CD4-positive, CD25-positive, alpha-beta regulatory T cell (primary cell): ENCODE measurements around the gene DPYD. TPM values are rescaled to one million over a fixed set of nuclear protein-coding genes. Genes with fewer than 3 reads are reported as not detected.

ENCODE experiments used
- ATAC-seq, 2 donors: fragments of 150-1000 bp; cut with Tn5 transposase; one replicate each; pipeline ENCODE4 v1.10.0; 2021; ENCODE audit warnings: low read depth in 2 of 2, moderate number of reproducible peaks in 2 of 2, moderate library complexity in 1 of 2
- DNase-seq, 3 donors: peaks; one replicate each; pipeline versions ENCODE4 v3.0.0 to v3.0.0-alpha.2; 2012 to 2022; ENCODE audit warnings: mixed read lengths in 1 of 3
- H3K27ac ChIP-seq: one replicate; pipeline ENCODE4 v1.7.0; 2013; ENCODE audit warnings: mild to moderate bottlenecking, low read length; ENCODE audit not compliant: insufficient read depth, poor library complexity, severe bottlenecking
- H3K27me3 ChIP-seq: one replicate; pipeline ENCODE4 v1.7.0; 2013; ENCODE audit warnings: low read length; ENCODE audit not compliant: control insufficient read depth, insufficient read depth
- H3K36me3 ChIP-seq: one replicate; pipeline ENCODE4 v1.7.0; 2013; ENCODE audit warnings: mild to moderate bottlenecking, low read length, moderate library complexity; ENCODE audit not compliant: control insufficient read depth, insufficient read depth
- H3K4me1 ChIP-seq: 2 replicates; pipeline ENCODE4 v1.7.0; 2013; ENCODE audit warnings: mild to moderate bottlenecking, low read length; ENCODE audit not compliant: insufficient read depth, control insufficient read depth, poor library complexity, severe bottlenecking
- H3K4me3 ChIP-seq: one replicate; pipeline ENCODE4 v1.7.0; 2013; ENCODE audit warnings: low read depth, mild to moderate bottlenecking, low read length, moderate library complexity
- H3K9me3 ChIP-seq, 2 experiments: 1 replicate in 1 of 2; 2 replicates in 1 of 2; pipeline ENCODE4 v1.7.0; 2013; ENCODE audit warnings: low read length in 2 of 2, mild to moderate bottlenecking in 1 of 2, moderate library complexity in 1 of 2; ENCODE audit not compliant: control insufficient read depth in 2 of 2
- H3K27ac Mint-ChIP-seq, 3 donors: one replicate each; pipeline ENCODE4 v1.8.0; 2020 to 2022; ENCODE audit warnings: mild to moderate bottlenecking in 3 of 3, mixed read lengths in 3 of 3, moderate library complexity in 2 of 3
- H3K27me3 Mint-ChIP-seq: one replicate; pipeline ENCODE4 v1.8.0; 2022; ENCODE audit warnings: mild to moderate bottlenecking, mixed read lengths
- H3K36me3 Mint-ChIP-seq: one replicate; pipeline ENCODE4 v1.8.0; 2020; ENCODE audit warnings: mixed read lengths
- H3K4me1 Mint-ChIP-seq, 4 donors: one replicate each; pipeline ENCODE4 v1.8.0; 2020 to 2022; ENCODE audit warnings: mixed read lengths in 4 of 4, mild to moderate bottlenecking in 1 of 4
- H3K4me3 Mint-ChIP-seq, 4 donors: one replicate each; pipeline ENCODE4 v1.8.0; 2020 to 2022; ENCODE audit warnings: mild to moderate bottlenecking in 4 of 4, mixed read lengths in 4 of 4, moderate library complexity in 3 of 4
- H3K9me3 Mint-ChIP-seq, 7 donors: one replicate each; pipeline ENCODE4 v1.8.0; 2020 to 2022; ENCODE audit warnings: mixed read lengths in 7 of 7, mild to moderate bottlenecking in 3 of 7, moderate library complexity in 2 of 7
- polyA plus RNA-seq, 4 donors: library from polyadenylated mRNA; unstranded; fragments of 300-500 nt; fragmentation: Illumina TruSeq; gene quantifications; one replicate each; pipeline ENCODE4 v1.2.3, GENCODE V29; 2021
- total RNA-seq: library from RNA; stranded (reverse); gene quantifications from one replicate; pipeline ENCODE4 v1.2.3, GENCODE V29; 2022

The DPYD gene
- total and polyA plus RNA-seq, 5 donors from 2014 or later = 47.6 to 87.3 (median 55.2) TPM

GRCh38 chr1:97270508-97271307, 650.1 kb downstream of the DPYD start:
- Mint-ChIP-seq H3K27me3 (no peaks in the 10 kb centered on the region), H3K9me3 (peaks cover 0 to 5% (median 2%) of the 10 kb centered on the region in 7 donors), H3K4me1 (peaks cover 0 to 11% (median 0%) of the 10 kb centered on the region in 4 donors), H3K27ac (no peak overlapping the region), H3K4me3 (no peak overlapping the region), H3K36me3 (peaks cover 36% of the 10 kb centered on the region)
- Histone ChIP-seq H3K9me3 (no peaks in the 10 kb centered on the region), H3K4me1 (no peaks in the 10 kb centered on the region), H3K27me3 (no peaks in the 10 kb centered on the region), H3K4me3 (no peak overlapping the region), H3K27ac (no peak overlapping the region), H3K36me3 (no peaks in the 10 kb centered on the region)
- DNase-seq = no peak
- no peak for ATAC-seq

- H3K27me3 Mint-ChIP-seq = no peaks in the 10 kb centered on the region
Measured at GRCh38 chr1:97265630-97266029, 655.2 kb downstream of the DPYD start.

GRCh38 chr1:97262842-97263241, 658.0 kb downstream of the DPYD start:
- DNase-seq (no peak), ATAC-seq (no peak)
- H3K9me3 ChIP-seq = no peaks in the 10 kb centered on the region
- peaks cover 0 to 4% (median 0%) of the 10 kb centered on the region in 7 donors for H3K9me3 Mint-ChIP-seq
- H3K36me3 Mint-ChIP-seq = peaks cover 11% of the 10 kb centered on the region
- H3K4me3 ChIP-seq = no peak overlapping the region
- no peaks in the 10 kb centered on the region for H3K27me3 Mint-ChIP-seq
- no peak overlapping the region for H3K4me3 Mint-ChIP-seq
- H3K36me3 ChIP-seq = no peaks in the 10 kb centered on the region
- no peak overlapping the region for H3K27ac Mint-ChIP-seq
- H3K27me3 ChIP-seq = no peaks in the 10 kb centered on the region
- H3K27ac ChIP-seq = no peak overlapping the region
- peaks cover 0 to 8% (median 2%) of the 10 kb centered on the region in 4 donors for H3K4me1 Mint-ChIP-seq
- no peaks in the 10 kb centered on the region for H3K4me1 ChIP-seq

More at GRCh38 chr1:97265630-97266029, 655.2 kb downstream of the DPYD start:
- Mint-ChIP-seq H3K4me3 (no peak overlapping the region), H3K4me1 (peaks cover 0 to 5% (median 0%) of the 10 kb centered on the region in 4 donors), H3K27ac (no peak overlapping the region), H3K36me3 (peaks cover 22% of the 10 kb centered on the region), H3K9me3 (peaks cover 0 to 4% (median 0%) of the 10 kb centered on the region in 7 donors)
- no peaks in the 10 kb centered on the region for H3K36me3 ChIP-seq
- H3K9me3 ChIP-seq = no peaks in the 10 kb centered on the region
- no peak for DNase-seq
- no peak overlapping the region for H3K4me3 ChIP-seq
- no peaks in the 10 kb centered on the region for H3K4me1 ChIP-seq
- no peaks in the 10 kb centered on the region for H3K27me3 ChIP-seq
- H3K27ac ChIP-seq = no peak overlapping the region
- no peak for ATAC-seq

- Mint-ChIP-seq H3K4me3 (no peak overlapping the region), H3K27ac (no peak overlapping the region), H3K27me3 (no peaks in the 10 kb centered on the region), H3K36me3 (peaks cover 9% of the 10 kb centered on the region), H3K9me3 (peaks cover 0 to 2% (median 0%) of the 10 kb centered on the region in 7 donors), H3K4me1 (peaks cover 0 to 7% (median 3%) of the 10 kb centered on the region in 4 donors)
- ATAC-seq = no peak
- Histone ChIP-seq H3K4me3 (no peak overlapping the region), H3K27me3 (no peaks in the 10 kb centered on the region), H3K9me3 (no peaks in the 10 kb centered on the region), H3K36me3 (no peaks in the 10 kb centered on the region), H3K4me1 (no peaks in the 10 kb centered on the region), H3K27ac (no peak overlapping the region)
- DNase-seq = no peak
Measured at GRCh38 chr1:97258597-97258996, 662.2 kb downstream of the DPYD start.

- H3K4me3 ChIP-seq = no peak overlapping the region
- Mint-ChIP-seq H3K4me1 (peaks cover 0 to 4% (median 2%) of the 10 kb centered on the region in 4 donors), H3K27me3 (no peaks in the 10 kb centered on the region), H3K4me3 (peak overlapping the region in 1 of 4 donors; percentile 5), H3K9me3 (no peaks in the 10 kb centered on the region), H3K27ac (no peak overlapping the region), H3K36me3 (peaks cover 20% of the 10 kb centered on the region)
- ATAC-seq (no peak), DNase-seq (no peak)
- H3K9me3 ChIP-seq = no peaks in the 10 kb centered on the region
- no peaks in the 10 kb centered on the region for H3K4me1 ChIP-seq
- no peaks in the 10 kb centered on the region for H3K36me3 ChIP-seq
- H3K27ac ChIP-seq = no peak overlapping the region
- H3K27me3 ChIP-seq = no peaks in the 10 kb centered on the region
Measured at GRCh38 chr1:97254731-97255463, 665.9 kb downstream of the DPYD start.

- Mint-ChIP-seq H3K36me3 (peaks cover 24% of the 10 kb centered on the region), H3K4me1 (peaks cover 0 to 2% (median under 1%) of the 10 kb centered on the region in 4 donors)
Measured at GRCh38 chr1:97252925-97253324, 667.9 kb downstream of the DPYD start.

GRCh38 chr1:97252076-97252475, 668.8 kb downstream of the DPYD start:
- Histone ChIP-seq H3K9me3 (no peaks in the 10 kb centered on the region), H3K36me3 (no peaks in the 10 kb centered on the region), H3K4me3 (no peak overlapping the region), H3K27me3 (no peaks in the 10 kb centered on the region), H3K27ac (no peak overlapping the region), H3K4me1 (no peaks in the 10 kb centered on the region)
- no peak for DNase-seq
- Mint-ChIP-seq H3K27ac (no peak overlapping the region), H3K4me1 (peaks cover 0 to 3% (median under 1%) of the 10 kb centered on the region in 4 donors), H3K4me3 (no peak overlapping the region), H3K36me3 (peaks cover 24% of the 10 kb centered on the region), H3K9me3 (peaks cover 0 to 4% (median 0%) of the 10 kb centered on the region in 7 donors), H3K27me3 (no peaks in the 10 kb centered on the region)
- no peak for ATAC-seq

More at GRCh38 chr1:97252925-97253324, 667.9 kb downstream of the DPYD start:
- Mint-ChIP-seq H3K27me3 (no peaks in the 10 kb centered on the region), H3K27ac (peak overlapping the region in 1 of 3 donors; percentile 11), H3K4me3 (no peak overlapping the region), H3K9me3 (peaks cover 0 to 4% (median 0%) of the 10 kb centered on the region in 7 donors)
- Histone ChIP-seq H3K4me3 (no peak overlapping the region), H3K27me3 (no peaks in the 10 kb centered on the region), H3K4me1 (no peaks in the 10 kb centered on the region), H3K9me3 (no peaks in the 10 kb centered on the region), H3K36me3 (no peaks in the 10 kb centered on the region), H3K27ac (no peak overlapping the region)
- no peak for DNase-seq
- no peak for ATAC-seq
